G401.6 (cell line): ENCODE results near the gene RPH3AL.

ENCODE experiments used
- FAIRE-seq: peaks from 2 replicates; lab custom pipeline; 2012; peaks lifted over from hg19 to GRCh38; lab: Jason Lieb, UNC

The RPH3AL gene

GRCh38 chr17:353213-353837 lies 718 bp upstream of the RPH3AL start:
- no peak for FAIRE-seq

- no peak for FAIRE-seq
Measured at GRCh38 chr17:351875-352420, 659 bp downstream of the RPH3AL start.

- no peak for FAIRE-seq
Measured at GRCh38 chr17:351449-351738, 1.2 kb downstream of the RPH3AL start.

- no peak for FAIRE-seq
Measured at GRCh38 chr17:350706-351448, 1.7 kb downstream of the RPH3AL start.

GRCh38 chr17:349666-350065 lies 2.9 kb downstream of the RPH3AL start:
- no peak for FAIRE-seq

- no peak for FAIRE-seq
Measured at GRCh38 chr17:348692-349425, 3.7 kb downstream of the RPH3AL start.

GRCh38 chr17:348012-348411 lies 4.6 kb downstream of the RPH3AL start:
- FAIRE-seq: no peak

GRCh38 chr17:347309-347899 lies 5.2 kb downstream of the RPH3AL start:
- FAIRE-seq: no peak

GRCh38 chr17:345992-346785 lies 6.4 kb downstream of the RPH3AL start:
- no peak for FAIRE-seq

- FAIRE-seq: no peak
Measured at GRCh38 chr17:345261-345660, 7.3 kb downstream of the RPH3AL start.

GRCh38 chr17:343875-344752 lies 8.5 kb downstream of the RPH3AL start:
- FAIRE-seq: no peak

GRCh38 chr17:343211-343610 lies 9.4 kb downstream of the RPH3AL start:
- no peak for FAIRE-seq

- no peak for FAIRE-seq
Measured at GRCh38 chr17:340074-340473, 12.5 kb downstream of the RPH3AL start.

- no peak for FAIRE-seq
Measured at GRCh38 chr17:339193-340061, 13.2 kb downstream of the RPH3AL start.

- no peak for FAIRE-seq
Measured at GRCh38 chr17:338442-339192, 14.0 kb downstream of the RPH3AL start.

GRCh38 chr17:337866-338265 lies 14.7 kb downstream of the RPH3AL start:
- no peak for FAIRE-seq

- no peak for FAIRE-seq
Measured at GRCh38 chr17:337453-337852, 15.2 kb downstream of the RPH3AL start.

- no peak for FAIRE-seq
Measured at GRCh38 chr17:337022-337420, 15.6 kb downstream of the RPH3AL start.
